ENCODE data around the gene COQ8A. TPM values are rescaled to one million over a fixed set of nuclear protein-coding genes. Genes with fewer than 3 reads are reported as not detected.
"Not testable (repeated sequence)": the region's sequence is repeated elsewhere in the genome, so short reads cannot be mapped to it uniquely, and the experiment has no call there.

The COQ8A gene
- total RNA-seq, 1 donor = 8.4 TPM

DNA sequence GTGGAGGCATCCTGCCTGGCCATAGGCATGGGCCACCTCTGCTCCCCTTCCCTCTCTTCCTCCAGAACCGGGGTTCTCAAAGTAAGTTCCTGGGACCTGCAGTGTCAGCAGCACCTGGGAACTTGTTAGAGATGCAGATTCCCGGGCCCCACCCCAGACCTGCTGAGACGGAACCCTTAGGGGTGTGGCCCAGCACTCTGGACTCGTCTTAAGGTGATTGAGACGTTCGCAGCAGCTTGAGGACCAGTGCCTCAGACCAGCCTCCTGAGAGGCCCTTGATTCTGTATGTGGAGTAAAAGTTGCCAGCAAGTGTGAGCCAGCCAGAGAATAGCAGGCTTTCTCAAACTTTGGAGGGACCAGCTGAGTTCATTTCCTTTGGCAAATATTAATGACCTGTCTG is 14.2 kb downstream of the COQ8A start:
- DNase-seq (ENCODE audit: low read depth) = no peak
- TF ChIP-seq CTCF (IDR thresholded peaks at IDR 0.05; ENCODE audit: insufficient read depth, low read length) = no peak
- H3K4me3 ChIP-seq (ENCODE audit: low read depth, low read length) = no peak overlapping the region

DNA sequence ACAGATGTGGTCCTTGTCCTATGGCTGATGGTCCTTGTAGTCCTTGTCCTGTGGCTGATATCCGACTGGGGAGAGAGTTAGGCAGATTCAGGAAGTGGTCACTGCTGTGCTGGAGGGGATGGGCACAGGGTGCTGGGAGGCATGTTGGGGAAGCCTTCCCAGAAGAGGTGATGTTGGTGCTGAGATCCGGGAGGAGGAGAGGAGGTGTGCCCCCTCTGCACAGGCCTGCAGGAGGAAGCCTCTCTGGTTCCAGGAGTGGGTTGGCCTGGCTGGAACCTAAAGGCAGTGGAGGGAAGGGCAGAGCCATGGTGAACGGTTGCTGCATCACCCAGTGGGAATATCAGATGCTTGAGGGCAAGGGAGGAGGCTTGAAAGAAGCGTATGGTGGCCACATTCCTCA is 14.7 kb downstream of the COQ8A start:
- no peak overlapping the region for H3K4me3 ChIP-seq (ENCODE audit: low read depth, low read length)
- TF ChIP-seq CTCF (IDR thresholded peaks at IDR 0.05; ENCODE audit: insufficient read depth, low read length) = no peak
- DNase-seq (ENCODE audit: low read depth) = no peak

- not testable (repeated sequence) for DNase-seq (ENCODE audit: low read depth); H3K4me3 ChIP-seq (ENCODE audit: low read depth, low read length)
Observed at GRCh38 chr1:226955857-226956256, 15.8 kb downstream of the COQ8A start.

DNA sequence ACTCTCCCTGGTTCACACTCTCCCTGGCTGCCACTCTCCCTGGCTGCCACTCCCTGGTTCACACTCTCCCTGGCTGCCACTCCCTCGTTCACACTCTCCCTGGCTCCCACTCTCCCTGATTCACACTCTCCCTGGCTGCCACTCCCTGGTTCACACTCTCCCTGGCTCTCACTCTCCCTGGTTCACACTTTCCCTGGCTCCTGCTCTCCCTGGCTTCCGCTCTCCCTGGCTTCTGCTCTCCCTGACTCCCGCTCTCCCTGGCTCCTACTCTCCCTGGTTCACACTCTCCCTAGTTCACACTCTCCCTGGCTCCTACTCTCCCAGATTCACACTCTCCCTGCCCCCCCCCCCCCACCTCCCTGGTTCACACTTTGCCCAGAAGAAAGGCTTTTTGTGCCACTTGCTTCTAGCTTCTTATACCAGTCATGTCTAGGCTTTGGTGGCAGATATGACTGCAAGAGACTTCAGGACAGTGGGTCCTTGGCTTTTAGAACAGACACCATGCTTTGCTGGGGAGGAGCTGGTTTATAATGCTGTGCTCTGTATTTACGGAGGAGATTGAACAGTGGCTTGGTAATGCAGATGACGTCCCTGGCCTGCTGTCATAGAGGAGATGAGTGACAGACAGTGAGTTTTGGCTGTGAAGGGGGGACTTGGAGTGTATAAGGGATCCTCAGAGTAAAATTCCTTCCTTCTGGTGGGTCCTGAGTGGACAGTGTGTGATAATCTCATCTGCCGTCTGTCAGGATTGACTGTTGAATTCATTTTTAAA is 17.0 kb downstream of the COQ8A start:
- H3K4me3 ChIP-seq (ENCODE audit: low read depth, low read length) = no peak overlapping the region
- TF ChIP-seq CTCF (IDR thresholded peaks at IDR 0.05; ENCODE audit: insufficient read depth, low read length) = no peak

DNA sequence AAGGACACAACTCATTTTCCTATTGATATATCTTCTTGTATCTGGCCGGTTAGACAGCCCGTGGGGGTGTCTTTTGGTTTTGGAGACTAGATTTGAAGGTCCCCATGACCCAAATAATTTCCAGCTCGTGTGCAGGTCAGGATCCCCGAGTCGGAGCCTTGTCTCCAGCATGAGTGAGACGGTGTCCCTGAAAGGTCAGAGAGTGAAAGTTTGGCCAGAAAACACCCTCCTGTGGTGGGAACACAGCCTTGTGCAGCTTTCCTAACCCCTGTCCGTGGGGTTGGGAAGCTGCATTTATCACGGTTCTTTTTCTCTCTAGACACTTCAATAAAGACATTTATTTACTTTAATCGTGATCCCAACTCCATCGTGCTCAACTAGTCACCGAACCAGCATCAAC is 17.6 kb downstream of the COQ8A start:
- TF ChIP-seq CTCF (IDR thresholded peaks at IDR 0.05; ENCODE audit: insufficient read depth, low read length) = no peak
- H3K4me3 ChIP-seq (ENCODE audit: low read depth, low read length) = no peak overlapping the region
- DNase-seq (ENCODE audit: low read depth) = no peak

More for the DNA sequence above, 17.0 kb downstream of the COQ8A start:
- no peak for DNase-seq (ENCODE audit: low read depth)

DNA sequence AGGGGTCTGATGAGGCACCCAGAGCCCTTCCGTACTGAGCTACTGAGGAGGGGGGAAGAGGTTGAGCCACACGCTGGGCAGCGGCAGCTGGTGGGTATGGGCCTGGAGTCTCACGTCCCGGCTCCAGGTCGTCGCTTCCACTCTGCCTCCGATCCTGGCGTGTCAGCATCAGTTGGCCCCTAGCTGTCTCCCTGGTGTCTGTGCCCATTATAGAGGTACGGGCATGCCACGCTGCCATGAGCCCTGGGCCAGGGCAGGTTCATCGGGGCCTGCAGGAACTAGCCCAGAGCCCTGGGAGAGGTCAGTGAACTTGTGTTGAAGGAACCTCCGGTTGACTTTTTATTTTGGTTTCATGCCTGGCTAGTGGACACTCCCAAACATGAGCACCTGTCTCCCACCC is 18.2 kb downstream of the COQ8A start:
- no peak for DNase-seq (ENCODE audit: low read depth)
- no peak for TF ChIP-seq CTCF (IDR thresholded peaks at IDR 0.05; ENCODE audit: insufficient read depth, low read length)
- H3K4me3 ChIP-seq (ENCODE audit: low read depth, low read length) = no peak overlapping the region

- no peak for DNase-seq (ENCODE audit: low read depth)
Observed at GRCh38 chr1:226960256-226960655, 20.2 kb downstream of the COQ8A start.

More at GRCh38 chr1:226960256-226960655, 20.2 kb downstream of the COQ8A start:
- no peak overlapping the region for H3K4me3 ChIP-seq (ENCODE audit: low read depth, low read length)
- TF ChIP-seq CTCF (IDR thresholded peaks at IDR 0.05; ENCODE audit: insufficient read depth, low read length) = no peak

All from fibroblast of the aortic adventitia (primary cell).